ENCODE results near the gene GLDC.

GRCh38 chr9:6692433-6692832, 46.9 kb upstream of the GLDC start:
- no peak for TF ChIP-seq CTCF (IDR thresholded peaks at IDR 0.05; ENCODE audit: insufficient read depth, low read length)
- TF ChIP-seq GABPA (IDR thresholded peaks at IDR 0.05; ENCODE audit: low read depth), result no peak
- no peak for TF ChIP-seq REST (IDR thresholded peaks at IDR 0.05; ENCODE audit: insufficient replicate concordance, low read depth)
- no peak for TF ChIP-seq SPI1 (IDR thresholded peaks at IDR 0.05; ENCODE audit: borderline replicate concordance, low read depth)
